ENCODE measurements around the gene SMIM31.

Gene SMIM31

DNA sequence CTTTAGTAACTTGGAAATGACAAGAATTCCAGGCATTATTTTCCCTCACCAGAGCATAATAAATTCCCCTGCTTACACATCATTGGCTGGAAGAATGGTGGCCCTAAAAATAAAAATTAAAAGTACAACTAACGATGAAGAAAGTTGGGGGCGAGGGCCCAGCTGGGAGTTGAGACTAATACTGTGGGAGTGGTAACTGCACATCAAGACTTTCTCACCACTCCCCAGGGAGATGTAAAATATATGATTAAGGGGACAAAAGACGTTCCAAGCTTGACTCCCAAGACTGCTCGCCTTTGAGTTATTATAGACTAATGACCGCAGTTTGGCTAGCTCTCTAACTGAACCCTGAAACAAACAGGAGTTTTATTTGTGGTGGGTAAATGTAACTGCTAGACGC is 30.0 kb downstream of the SMIM31 start:
- DNase-seq (ENCODE audit: low spot score) = no peak

DNA sequence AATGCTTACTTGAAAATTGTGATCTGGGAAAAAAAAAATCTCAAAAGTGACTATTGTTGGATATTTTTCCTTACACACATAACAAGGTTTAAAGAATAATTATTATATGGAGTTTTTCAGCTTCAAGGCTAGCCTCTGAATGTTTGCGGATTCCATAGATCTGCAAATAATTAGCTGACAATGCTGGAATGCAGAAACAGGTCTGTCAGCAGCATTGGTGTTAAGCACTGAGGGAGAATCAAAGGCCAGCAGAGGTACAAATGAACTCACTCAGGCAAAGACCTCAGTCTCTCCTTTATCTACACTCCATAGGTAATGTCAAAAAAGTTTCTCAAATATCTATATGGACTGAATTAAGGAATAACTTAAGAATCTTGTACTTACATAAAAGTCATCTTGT is 35.1 kb downstream of the SMIM31 start:
- no peak for DNase-seq (ENCODE audit: low spot score)

DNA sequence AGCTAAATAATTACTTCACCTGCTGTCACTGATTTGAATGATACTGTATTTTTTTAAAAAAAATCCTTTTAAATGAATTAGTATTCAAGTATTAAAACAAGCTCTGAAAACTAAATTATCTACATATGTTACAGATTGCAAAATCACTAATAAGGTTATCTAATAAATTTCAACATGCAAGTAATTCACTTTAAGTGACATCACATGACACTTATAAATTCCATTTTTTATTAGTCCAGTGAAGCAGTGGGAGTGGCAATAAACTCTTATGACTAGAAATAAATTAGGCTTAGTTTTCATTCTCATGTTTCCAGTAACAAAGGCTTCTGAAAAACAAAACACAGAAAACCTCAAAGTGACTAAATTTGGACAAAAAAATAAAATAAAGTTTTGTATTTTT is 36.3 kb downstream of the SMIM31 start:
- no peak for DNase-seq (ENCODE audit: low spot score)

DNA sequence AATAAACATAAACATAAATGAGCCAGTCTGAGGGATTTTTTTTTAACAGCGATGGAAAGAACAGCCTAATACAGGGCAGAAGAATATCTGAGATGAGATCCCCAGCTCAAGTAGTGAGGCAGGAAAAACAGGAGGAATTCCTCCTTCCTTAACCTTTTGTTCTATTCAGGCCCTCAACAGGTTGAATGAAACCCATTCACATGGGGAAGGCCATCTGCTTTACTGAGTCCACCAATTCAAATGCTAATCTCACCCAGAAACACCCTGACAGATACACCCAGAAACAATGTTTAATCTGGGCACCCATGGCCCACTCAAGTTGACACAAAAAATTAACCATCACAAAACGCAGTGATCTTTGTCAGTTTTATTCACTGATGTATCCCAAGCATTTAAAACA is 45.5 kb downstream of the SMIM31 start:
- DNase-seq (ENCODE audit: low spot score) = no peak

DNA sequence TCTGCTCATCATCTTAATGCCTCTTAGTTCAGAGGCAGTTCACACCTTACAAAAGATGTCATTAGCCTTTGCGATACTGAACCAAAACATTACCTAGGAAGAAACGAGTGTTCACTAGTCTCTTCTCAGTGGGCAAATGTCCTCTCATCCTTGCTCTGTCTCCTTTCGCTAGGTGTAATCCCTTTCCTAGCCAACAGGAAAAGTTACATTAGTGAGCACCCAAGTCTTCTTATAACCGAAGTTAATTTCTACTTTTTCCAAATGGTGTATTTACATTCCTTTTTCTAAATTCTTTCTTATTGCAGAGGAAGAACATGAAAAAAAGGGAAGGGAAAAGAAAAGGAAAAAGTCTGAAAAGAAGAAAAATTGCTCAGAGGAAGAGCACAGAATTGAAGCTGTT is 46.9 kb downstream of the SMIM31 start:
- DNase-seq (ENCODE audit: low spot score) = no peak

DNA sequence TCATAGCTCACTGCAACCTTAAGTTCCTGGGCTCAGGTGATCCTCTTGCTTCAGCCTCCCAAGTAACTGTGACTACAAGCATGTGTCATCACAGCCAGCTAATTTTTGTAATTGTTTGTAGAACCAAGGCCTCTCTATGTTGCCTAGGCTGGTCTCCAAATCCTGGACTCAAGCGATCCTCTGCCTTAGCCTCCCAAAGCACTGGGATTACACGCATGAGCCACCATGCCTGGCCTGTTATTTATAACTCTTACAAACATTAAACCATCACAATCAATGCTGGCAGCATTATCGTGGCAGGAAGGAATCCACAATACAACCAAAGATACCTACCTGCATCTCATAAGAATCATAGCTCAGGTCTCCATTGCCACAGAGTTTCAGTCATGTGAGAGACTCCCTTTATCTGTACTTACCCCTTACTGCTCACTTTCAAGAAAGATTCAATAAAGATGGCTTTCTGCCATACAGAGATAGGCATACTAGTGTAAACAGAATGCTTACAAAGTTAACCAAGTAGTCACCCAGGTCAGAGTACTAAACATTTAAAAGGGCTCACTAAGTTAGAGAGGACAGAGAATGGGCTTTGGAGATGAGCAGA is 48.5 kb downstream of the SMIM31 start:
- DNase-seq (ENCODE audit: low spot score) = no peak

DNA sequence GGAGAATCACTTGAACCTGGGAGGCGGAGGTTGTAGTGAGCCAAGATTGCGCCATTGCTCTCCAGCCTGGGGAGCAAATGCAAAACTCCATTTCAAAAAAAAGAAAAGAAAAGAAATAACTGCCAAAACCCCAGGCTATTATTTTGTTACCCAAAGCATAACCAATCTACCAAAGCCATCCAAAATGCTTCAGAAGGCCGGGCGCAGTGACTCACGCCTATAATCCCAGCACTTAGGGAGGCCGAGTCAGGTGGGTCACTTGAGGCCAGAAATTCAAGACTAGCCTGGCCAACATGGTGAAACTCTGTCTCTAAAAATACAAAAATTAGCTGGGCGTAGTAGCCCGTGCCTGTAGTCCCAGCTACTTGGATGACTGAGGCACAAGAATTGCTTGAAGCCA is 49.8 kb downstream of the SMIM31 start:
- DNase-seq (ENCODE audit: low spot score) = no peak

DNA sequence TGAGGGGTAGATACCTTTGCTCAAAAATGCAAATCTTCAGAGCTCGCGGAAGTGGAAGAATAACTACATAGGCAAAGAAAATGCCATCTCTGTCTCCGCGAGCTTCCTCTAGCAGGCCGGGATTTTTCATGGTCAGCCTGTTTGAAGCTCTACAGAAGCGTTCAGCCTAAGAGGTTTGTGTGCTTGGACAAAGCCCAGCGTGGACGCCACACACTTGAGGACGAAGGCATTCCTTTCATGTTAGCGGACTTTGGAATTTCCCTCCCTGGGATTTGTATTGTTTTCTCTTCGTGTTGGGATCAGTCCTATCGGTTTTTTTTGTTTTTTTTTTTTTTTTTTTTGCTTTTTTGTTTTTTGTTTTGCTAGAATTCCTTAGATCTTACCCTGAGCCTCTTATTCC is 53.7 kb downstream of the SMIM31 start:
- DNase-seq (ENCODE audit: low spot score) = no peak

DNA sequence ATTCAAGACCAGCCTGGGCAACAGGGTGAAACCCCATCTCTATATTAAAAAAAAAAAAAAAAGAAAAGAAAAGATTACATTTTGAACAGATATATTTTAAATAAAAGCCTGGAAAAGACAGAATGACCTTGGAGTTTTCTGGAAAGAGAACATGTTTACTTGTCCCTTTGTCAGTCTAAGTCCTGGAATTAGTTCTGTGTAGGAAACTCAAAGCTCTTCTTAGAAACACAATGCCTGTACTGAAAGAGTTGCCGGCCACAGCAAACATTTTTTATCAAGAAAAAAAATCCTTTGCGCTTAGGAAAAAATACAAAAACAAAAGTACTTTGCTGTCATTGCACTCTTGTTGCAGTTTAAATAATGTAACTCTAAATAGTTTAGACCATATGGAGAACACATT is 59.6 kb downstream of the SMIM31 start:
- DNase-seq (ENCODE audit: low spot score) = no peak

DNA sequence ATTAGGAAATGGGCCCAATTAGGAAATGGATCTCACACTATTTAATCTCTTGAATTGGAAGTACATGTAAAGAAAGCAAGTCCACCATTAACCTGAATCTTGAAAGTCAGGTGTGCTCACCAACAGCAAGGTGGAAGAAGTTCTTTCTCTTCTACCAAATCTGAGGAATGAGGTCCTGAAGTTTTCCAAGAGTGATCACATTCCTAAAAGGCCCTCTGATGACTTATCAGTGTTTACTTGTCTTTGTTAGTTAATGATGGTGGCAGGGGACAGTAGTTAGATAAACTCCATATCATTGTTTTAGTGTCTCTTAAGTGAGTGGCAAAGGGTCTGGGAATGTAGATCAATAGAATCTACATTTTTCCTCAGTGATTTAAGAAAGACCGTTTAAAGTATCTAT is 61.8 kb downstream of the SMIM31 start:
- no peak for DNase-seq (ENCODE audit: low spot score)

DNA sequence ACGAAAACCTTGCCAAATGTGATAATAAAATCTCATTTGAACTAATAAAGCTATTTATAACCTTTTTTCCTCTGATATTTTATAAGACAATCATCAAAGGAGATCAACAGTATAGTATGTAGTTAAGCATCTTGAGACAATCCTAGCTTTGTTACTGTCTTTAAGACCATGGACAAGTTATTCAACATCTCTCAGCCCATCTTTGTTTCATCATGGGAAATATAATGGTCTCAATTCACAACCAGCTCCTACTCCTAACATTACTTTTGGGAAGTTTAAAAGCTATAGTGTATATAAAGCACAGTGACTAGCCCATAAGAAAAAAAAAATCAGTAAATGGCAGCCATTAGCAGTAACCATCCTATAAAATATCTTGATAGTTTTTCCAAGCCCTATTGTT is 65.4 kb downstream of the SMIM31 start:
- DNase-seq (ENCODE audit: low spot score) = no peak

DNA sequence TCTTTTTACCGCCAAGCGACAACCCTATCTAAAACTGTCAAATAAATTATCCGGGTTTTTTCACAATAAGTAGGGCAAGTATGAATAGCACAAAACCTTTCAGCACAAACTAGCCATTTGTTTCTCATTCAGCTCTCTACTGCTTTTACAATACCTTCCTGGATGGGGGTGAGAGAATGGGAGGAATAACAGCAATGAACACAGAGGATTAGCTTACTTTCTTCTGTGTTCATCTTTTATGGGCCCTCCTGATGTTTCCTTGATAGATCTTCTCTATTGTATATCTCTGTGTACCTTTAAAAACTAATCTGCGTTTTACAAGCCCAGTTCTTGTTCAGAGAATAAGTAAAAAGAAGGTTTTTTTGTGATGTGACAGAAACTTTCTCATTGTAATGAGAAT is 67.8 kb downstream of the SMIM31 start:
- no peak for DNase-seq (ENCODE audit: low spot score)

DNA sequence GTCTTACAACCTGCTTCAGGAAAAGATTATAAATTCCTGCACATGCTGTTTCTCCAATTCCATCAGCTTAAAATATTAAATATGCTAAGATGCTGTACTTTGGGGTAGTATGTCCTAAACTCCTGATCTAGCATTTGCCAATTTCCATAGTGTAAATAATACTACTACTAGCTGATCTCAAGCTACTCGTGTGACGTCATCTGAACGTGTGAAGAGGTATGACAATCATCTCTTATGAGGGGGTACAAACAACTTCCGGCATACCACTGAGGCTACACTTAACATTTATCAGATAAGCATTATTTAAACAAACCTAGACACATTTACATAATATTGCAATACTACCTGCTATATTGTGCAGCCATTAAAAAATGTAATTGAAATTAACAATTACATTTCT is 70.7 kb downstream of the SMIM31 start:
- DNase-seq (ENCODE audit: low spot score) = no peak

DNA sequence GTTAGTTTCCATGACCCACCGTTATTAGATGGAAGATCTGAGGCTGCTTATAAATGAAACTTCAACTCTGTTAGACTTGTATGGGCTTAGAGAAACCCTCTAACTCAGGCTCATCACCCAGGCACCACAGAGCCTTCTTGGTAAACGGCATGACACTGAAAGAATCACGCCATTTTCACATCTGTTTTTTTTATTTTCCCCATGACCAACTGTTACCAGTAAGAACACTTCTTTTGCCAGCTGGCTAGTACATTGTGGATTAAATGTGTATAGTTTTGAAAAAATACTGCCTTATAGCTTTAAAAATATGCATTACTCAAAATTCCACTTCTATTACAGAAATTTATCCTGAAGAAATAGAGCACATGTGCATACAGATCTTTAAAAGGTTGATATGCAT is 75.0 kb downstream of the SMIM31 start:
- no peak for DNase-seq (ENCODE audit: low spot score)

DNA sequence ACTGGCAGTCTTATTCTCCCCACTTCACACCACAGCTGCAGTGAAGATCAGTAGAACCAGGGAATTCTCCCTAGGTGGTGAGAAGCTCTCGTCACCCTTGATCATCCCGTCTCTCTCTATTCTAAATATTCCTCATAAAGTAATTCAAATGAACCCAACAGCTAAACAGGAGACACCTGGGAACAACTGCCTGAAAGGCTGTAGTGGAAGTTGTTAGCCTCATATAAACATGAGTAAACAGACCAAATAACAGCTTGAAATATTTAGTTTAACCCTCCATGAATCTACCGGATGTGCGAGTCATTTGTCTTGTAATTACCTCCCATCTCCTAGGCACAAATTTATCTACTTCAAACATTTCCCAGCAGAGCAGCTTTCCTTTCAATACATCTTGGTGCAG is 92.6 kb downstream of the SMIM31 start:
- DNase-seq (ENCODE audit: low spot score) = no peak

DNA sequence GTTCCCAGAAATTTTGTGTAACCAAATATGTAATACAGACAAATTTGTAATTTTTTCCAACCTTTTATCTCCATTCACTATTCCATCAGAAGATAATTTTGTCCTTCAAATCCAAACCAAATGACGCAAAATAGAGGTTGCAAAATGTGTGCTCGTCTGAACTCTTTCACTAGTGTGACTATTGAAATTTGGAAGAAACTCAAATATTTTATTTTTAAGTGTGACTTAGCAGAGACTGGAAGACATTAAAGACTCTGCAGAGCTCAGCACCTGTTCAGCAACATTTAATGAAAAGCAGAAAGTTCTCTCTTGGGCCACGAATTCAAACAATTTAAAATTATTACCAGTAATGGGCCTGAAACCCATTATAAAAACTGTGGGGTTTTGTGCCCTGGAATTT is 93.1 kb downstream of the SMIM31 start:
- DNase-seq (ENCODE audit: low spot score) = no peak

DNA sequence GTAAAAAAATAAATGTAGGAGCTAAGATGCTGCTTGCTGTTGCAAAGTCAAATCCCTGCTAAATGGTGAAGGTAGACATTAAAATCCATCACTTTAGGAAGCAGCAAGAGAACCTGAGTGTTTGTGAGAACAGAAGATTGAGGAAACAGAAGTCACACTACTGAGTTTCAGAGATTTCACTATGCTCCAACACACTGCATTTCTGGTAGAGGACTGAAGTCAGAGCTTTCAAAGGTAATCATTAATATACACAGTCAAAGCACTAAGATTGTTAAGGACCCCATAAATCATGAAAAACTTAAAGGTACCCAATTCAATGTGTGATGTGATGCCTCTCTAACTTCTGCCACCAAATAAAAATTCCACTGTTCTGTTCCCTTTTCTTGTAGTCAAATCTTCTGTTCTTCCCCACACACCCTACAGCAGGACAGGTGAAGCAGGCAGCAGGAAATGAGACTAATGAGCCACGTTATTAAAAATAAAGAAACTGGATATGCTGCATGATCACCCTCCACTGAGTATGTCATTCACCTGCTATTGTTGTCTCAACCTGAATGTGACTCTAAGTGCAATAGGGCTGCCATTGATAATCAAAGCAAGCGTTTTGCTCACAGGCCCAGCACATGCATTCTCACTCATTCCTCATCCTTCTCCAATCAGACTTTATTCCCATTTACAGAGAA is 94.2 kb downstream of the SMIM31 start:
- no peak for DNase-seq (ENCODE audit: low spot score)
